ENCODE results near the gene HOMER1.

Gene HOMER1

DNA sequence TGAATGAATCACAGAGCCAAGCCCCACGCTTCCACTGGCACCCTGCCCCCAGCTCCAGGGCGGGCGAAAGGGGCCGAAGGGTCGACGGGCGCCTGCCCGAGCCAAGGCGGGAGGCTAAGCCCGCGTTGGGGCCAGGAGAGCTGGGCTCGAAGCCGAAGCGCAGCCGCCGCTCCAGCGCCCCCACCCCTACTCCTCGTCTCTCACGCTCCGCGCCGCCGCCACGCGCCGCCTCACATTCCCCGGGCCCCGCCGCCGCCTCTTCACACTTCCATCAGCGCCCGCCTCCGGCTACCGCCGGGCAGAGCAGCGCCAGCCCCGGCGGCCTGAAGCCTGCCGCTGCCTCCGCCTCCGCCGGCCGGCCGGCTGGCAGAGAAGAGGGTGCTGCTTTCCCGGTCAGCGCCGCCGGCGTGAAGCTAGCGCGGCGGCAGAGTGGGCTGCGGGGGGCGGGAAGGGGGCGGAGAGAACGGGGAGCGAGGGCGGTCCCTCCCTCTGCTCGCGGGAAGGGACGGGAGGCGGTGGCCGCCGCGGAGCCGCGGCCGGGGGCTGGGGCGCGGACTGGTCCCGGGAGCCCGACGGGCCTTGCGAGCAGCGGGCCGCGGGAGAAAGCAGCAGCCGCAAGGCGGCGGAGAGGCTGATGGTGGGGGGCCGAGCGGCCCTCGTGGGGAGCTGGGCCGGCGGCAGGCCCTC, at the start of gene HOMER1:
Gene HOMER1 (minus strand): TSS at position 431 of the 687 bp plus-strand sequence. CDS start 1,360 bp downstream, outside the sequence.
- DNase-seq: peak; percentile 62

DNA sequence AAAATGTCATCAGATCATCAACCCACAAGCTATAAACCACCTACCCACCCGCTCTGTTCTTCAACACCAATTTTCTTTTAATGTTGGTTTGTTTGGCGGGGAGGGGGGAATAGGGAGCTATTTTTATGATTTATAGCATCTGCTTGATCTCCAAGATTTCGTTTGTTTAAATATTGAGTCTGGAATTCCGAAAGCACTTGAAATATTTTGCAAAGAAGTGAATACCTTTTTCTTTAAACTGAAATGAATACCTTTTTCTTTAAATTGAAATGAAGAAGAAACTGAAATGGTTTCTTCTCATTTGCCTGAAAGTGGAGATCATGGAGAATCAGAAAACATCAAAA, 49.3 kb upstream of the HOMER1 start:
- no peak for DNase-seq

GRCh38 chr5:79562351-79563246, 48.7 kb upstream of the HOMER1 start:
- DNase-seq: no peak

- DNase-seq: no peak
Measured at GRCh38 chr5:79561525-79561893, 47.6 kb upstream of the HOMER1 start.

- DNase-seq: no peak
Measured at GRCh38 chr5:79560771-79561524, 47.0 kb upstream of the HOMER1 start.

DNA sequence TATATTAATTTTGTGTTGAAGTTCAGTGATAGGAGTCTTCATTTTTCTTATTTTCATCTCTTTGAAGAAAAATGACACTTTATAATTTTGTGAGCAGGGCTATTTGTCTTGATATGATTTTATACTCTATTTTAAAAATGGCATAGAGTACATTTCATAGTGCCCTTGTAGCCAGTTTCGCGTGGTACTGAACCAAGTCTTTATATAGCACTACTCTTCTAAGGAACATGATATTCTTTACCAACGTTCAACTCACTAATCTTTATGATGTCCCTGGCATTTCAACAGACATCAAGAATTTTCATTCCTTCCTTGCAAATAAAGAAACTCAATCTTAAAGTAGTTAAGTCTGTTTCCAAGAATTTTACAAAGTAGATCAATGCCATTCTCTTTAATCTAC, 41.5 kb upstream of the HOMER1 start:
- DNase-seq: no peak

DNA sequence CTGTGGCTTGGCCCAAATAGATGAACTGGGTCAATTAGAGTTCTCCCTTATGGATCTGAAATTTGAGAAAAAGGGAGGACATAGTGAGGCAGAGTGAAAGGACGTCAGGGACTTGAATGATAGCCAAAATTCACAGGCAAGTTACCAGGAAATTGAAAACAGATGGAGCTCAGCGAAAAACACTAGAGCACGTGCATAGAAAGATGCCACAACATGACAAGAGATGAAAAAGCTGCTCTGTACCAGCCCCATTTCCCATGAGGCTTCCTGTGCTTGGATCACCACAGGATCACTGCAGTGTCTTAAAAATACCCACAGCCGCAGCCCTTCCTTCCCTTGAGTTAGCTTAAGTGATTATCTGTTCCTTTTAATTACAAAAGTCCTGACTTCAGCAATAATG, 39.0 kb upstream of the HOMER1 start:
- DNase-seq: no peak

DNA sequence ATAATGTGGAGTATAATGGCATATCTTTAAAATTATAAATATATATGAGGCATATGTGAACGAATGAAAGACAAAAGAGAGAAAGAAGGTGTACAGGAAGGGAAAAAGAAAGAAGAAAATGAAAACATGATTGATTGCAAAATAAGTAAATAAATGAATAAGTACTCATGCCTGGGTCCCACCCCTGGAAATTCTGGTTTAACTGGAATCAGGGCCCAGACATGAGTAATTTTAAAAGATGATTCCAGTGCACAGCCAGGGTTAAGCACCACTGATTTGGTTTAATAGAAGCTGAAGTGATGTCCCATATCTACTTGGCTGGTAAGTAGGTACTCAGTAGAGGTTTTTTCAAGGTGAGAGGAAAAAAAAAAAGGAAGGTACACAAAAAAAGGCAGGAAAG, 34.0 kb upstream of the HOMER1 start:
- DNase-seq: no peak

DNA sequence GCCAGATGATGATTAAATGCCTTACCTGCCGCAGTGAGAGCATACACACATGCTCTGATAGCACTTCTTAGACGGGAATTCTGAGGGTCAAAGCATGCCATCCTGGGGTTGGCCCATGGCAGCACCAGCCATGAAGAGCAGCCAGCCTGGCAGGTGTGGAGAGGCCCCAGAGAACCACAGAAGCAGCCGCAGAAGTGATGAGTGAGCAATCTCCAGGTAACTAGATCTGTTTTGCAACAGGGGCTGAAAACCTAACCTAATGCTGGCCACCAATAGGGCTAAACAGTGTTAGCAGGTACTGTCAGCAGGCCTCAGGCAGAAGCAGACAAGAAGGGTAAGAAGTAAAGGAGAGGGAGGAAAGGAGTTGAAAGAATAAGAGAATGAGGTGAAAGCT, 33.5 kb upstream of the HOMER1 start:
- no peak for DNase-seq

GRCh38 chr5:79546782-79547428, 33.0 kb upstream of the HOMER1 start:
- DNase-seq: no peak

DNA sequence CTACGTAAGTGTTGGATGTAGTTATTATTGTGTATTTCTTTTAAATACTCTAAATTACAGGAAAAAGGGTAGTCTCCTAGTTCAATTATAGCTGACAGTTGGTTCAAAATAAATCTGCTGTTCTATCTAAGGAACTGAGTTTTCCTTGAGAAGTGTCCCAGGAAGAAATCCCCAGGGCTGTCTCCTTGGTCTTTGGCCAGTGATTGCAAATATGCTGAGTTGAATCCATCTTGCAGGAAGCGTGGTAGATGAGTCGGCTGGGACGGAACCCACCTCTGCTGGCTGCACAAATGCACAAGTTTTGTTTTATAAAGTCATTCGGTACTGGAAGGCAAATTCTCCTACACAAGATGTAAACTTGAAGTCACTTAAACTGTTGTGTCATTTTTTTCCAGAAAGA, 30.2 kb upstream of the HOMER1 start:
- DNase-seq: no peak

DNA sequence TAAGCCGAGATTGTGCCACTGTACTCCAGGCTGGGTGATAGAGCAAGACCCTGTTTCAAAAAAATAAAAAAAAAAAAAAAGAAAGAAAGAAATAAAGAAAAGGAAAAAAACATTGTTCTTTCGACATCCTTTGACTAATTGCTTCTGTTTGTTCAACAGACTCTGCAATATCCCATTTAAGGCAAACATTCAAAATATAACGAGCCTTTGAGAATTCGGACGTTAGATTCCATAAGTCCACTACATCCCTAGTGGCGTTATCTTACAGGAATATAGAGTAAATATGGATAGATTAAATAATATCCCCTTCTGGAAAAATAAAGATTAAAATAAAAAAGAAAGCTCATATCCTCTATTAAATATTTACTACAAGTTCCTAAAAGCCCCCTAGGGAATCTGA, 27.0 kb upstream of the HOMER1 start:
- DNase-seq: no peak

GRCh38 chr5:79536193-79536906, 22.4 kb upstream of the HOMER1 start:
- no peak for DNase-seq

DNA sequence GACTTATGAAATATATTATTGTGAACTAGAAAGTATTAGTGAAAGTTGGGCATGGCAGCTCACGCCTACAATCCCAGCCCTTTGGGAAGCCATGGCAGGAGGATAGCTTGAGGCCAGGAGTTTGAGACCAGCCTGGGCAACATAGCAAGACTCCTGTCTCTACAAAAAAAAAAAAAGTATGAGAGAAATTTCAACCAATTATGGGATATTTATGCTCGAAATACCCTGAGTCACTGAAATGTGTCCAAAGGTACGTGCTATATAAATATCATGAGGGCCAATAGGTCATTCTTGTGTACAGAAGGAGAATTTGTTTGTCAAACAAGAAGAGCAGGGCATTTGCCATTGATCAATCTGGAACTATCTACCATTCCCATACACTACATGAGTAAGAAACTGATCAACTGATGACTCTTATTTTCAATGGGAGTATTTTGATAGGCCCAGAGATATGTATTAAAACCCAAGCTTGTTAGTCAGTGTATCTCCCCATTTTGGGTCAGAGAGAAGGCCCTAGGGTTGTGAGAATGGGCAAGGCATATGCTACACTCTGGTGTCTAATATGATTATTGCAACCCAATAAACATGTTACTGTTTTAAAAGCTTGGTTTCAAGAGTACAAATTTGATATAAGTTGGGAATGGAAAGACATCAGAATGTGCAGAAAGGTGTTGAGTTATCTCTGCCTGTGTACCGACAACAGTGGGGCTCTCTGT, 21.7 kb upstream of the HOMER1 start:
- DNase-seq: no peak

- DNase-seq: no peak
Measured at GRCh38 chr5:79529110-79529509, 15.2 kb upstream of the HOMER1 start.

GRCh38 chr5:79527431-79527830, 13.5 kb upstream of the HOMER1 start:
- no peak for DNase-seq

- no peak for DNase-seq
Measured at GRCh38 chr5:79526928-79527327, 13.0 kb upstream of the HOMER1 start.

DNA sequence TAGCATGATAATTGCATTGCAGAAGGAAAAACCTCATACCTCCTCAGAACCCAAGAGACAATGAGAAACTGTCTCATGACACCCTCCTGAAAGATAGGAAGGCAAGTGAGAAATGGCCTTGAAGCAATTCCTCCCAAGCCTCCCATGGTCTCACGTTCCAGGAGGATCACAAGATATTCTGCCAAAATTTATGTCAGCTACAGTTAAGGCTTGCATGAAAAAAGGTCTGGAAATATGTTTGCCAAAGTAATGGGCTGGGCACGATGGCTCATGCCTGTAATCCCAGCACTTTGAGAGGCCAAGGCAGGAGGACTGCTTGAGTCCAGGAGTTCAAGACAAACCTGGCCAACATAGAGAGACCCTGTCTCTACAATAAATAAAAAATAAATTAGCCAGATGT, 12.6 kb upstream of the HOMER1 start:
- DNase-seq: no peak

DNA sequence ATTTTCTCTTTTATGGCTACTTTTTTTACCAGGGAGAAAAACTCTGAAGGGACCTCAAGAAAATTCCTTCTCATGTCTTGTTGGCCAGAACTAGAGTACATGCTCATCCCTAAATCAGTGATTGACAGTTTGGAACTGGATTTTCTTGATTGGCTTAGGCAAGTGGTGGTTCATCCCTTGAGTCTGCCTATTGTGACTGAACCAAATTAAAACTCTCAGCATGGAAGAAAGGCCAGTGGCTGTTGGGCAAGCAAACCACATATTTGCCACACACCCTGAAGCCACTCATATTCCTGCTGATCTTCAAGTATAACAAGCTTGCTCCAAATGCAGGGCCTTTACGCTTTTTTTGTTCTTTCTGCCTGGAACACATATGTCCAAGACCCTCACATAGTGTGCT, 7.2 kb upstream of the HOMER1 start:
- DNase-seq: no peak

DNA sequence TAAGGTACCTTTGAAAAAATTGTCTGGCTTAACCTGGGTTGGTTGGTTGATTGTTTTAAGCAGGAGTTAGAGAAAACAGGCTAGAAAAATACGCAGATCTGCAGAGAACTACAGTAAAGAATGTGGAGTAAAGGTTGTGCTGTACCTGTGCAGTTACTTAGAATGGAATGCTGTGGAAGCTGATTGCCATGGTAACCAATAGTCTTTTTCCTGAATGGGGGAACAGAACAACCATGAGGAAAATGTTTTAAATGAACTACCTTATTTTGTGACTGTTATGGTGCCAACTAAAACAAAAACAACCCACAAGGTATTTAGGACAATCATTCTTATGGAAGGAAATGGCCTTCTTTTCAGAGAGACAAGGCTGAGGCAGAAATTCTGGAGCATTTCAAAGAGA, 4.8 kb upstream of the HOMER1 start:
- no peak for DNase-seq

DNA sequence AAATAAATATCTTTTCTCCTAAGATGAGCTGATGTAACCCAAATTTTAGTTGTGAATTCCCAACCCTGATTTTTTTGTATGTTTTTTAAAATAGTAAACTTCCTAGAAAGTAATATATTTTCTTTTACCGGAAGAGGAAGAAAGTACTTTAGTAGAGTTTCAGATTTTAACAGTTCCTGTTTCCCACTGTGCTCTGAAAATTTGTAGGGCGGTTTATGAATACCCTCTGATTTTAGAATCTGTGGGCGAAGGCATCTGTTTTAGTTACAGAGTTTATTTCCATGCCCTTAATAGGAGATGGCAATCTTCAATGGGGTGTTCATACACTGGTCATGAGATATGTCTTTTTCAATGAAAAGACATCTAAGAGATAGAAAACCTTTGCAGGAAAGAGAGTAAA, 3.7 kb upstream of the HOMER1 start:
- no peak for DNase-seq

DNA sequence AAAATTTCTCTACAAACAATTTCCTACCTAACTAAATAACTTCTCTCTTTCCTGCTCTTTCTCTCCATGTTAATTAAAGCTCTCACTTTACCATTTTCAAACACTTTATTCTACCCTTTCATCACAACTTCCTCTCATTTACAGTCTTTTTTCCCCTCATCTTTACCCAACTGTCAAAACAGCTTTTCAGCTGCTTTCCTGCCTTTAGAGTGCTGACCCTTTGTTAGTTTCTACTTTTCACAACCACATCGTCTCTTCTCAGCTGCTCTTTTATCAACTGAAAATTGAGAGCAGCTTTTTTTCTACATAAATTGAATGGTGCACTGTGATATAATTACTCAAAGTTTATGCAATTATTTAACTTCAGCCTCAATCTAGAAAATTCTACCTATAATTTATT, 3.1 kb upstream of the HOMER1 start:
- DNase-seq: no peak
